GM12892 (cell line): ENCODE measurements around the gene MARCHF9.

Experiments used
- POLR2A ChIP-seq: IDR thresholded peaks from 2 replicates; pipeline ENCODE4 v1.6.1; 2011; ENCODE audit warnings: low read depth, low read length, control low read depth
- POLR2AphosphoS5 ChIP-seq: IDR thresholded peaks from 2 replicates; pipeline ENCODE4 v1.6.1; 2011; ENCODE audit warnings: low read depth, low read length, control low read depth
- TAF1 ChIP-seq: IDR thresholded peaks from 2 replicates; pipeline ENCODE4 v1.6.1; 2011; ENCODE audit warnings: low read depth, mild to moderate bottlenecking, control low read depth, low read length, borderline replicate concordance

- no peak for TF ChIP-seq TAF1
- TF ChIP-seq POLR2A: no peak
- no peak for TF ChIP-seq POLR2AphosphoS5
Measured at GRCh38 chr12:57775044-57775443, 20.1 kb downstream of the MARCHF9 start.
